Mammary epithelial cell (primary cell): ENCODE results near the gene LRRC25.

Source experiments
- EZH2 ChIP-seq: IDR thresholded peaks from 2 replicates; pipeline ENCODE4 v1.6.1; 2012; ENCODE audit warnings: low read length, inconsistent platforms, borderline replicate concordance
- TF ChIP-seq, protein P1 (sequence below), 2 donors: IDR thresholded peaks in 1 of 2; conservative IDR thresholded peaks in 1 of 2; 2 replicates each; pipeline ENCODE4 v1.5.1; 2011 to 2012; ENCODE audit warnings: inconsistent platforms in 2 of 2, low read length in 2 of 2, mild to moderate bottlenecking in 2 of 2, control low read depth in 1 of 2, low read depth in 1 of 2; ENCODE audit not compliant: insufficient read depth in 1 of 2; ENCODE audit errors: extremely low read depth in 1 of 2

DNA sequence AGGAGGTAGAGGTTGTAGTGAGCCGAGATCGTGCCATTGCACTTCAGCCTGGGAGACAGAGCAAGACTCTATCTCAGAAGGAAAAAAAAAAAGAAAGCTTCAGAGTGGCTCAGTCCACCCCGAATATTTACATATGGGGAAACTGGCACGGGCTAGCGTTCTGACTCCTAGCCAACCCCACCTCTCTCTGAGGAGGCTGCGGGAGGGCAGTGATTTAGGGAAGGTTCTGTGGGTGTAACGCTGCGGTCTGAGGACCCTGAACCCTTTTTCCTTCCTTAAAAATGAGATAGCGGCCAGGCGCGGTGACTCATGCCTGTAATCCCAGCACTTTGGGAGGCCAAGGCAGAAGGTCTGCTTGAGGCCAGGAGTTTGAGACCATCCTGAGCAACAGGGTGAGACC lies 5.0 kb downstream of the LRRC25 start:
- TF ChIP-seq, protein P1, sequence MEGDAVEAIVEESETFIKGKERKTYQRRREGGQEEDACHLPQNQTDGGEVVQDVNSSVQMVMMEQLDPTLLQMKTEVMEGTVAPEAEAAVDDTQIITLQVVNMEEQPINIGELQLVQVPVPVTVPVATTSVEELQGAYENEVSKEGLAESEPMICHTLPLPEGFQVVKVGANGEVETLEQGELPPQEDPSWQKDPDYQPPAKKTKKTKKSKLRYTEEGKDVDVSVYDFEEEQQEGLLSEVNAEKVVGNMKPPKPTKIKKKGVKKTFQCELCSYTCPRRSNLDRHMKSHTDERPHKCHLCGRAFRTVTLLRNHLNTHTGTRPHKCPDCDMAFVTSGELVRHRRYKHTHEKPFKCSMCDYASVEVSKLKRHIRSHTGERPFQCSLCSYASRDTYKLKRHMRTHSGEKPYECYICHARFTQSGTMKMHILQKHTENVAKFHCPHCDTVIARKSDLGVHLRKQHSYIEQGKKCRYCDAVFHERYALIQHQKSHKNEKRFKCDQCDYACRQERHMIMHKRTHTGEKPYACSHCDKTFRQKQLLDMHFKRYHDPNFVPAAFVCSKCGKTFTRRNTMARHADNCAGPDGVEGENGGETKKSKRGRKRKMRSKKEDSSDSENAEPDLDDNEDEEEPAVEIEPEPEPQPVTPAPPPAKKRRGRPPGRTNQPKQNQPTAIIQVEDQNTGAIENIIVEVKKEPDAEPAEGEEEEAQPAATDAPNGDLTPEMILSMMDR (conservative IDR thresholded peaks at IDR 0.05 in 1 of 2, IDR thresholded peaks at IDR 0.05 in 1 of 2; ENCODE audit: extremely low read depth in 1 of 2, insufficient read depth in 1 of 2, low read depth in 1 of 2, low read length in 2 of 2) = no peak
- TF ChIP-seq EZH2 = no peak
